IMR-90 (cell line): Measurements from ENCODE around the gene SLC9C2. TPM values are rescaled to one million over a fixed set of nuclear protein-coding genes. Genes with fewer than 3 reads are reported as not detected.

ENCODE experiments used
- ATAC-seq: fragments of 200-7000 bp; cut with Tn5 transposase; 2 replicates; pipeline ENCODE4 v1.9.1; 2020; ENCODE audit warnings: low read depth, mild to moderate bottlenecking, moderate library complexity
- BruUV-seq: library from RNA; stranded (reverse); fragments of 400-500 nt; replicated peaks from 2 replicates; lab custom pipeline; 2021; lab: Mats Ljungman, UMichigan
- CTCF ChIA-PET: fragments of 300-600 bp; formaldehyde crosslinking; extraction: SDS; loops from one replicate; lab custom pipeline; 2021; ENCODE audit warnings: antibody characterized with exemption; lab: Yijun Ruan, JAX
- POLR2A ChIA-PET: fragments of 300-600 bp; sonication (Branson Sonifier 250); formaldehyde crosslinking; loops from one replicate; lab custom pipeline; 2022; ENCODE audit warnings: antibody characterized with exemption; ENCODE audit not compliant: unreplicated experiment; lab: Charles Lee
- DNase-seq: peaks from one replicate; pipeline ENCODE4 v3.0.0; 2013
- H2AFZ ChIP-seq: replicated peaks from 2 replicates; pipeline ENCODE3; 2013; ENCODE audit warnings: low read length, mild to moderate bottlenecking; ENCODE audit not compliant: poor library complexity
- H2AK5ac ChIP-seq: 2 replicates; pipeline ENCODE4 v1.6.1; 2013; ENCODE audit warnings: low read depth, low read length, inconsistent platforms
- H2AK9ac ChIP-seq: replicated peaks from 2 replicates; pipeline ENCODE3; 2013; ENCODE audit warnings: mild to moderate bottlenecking, low read depth, low read length, moderate library complexity; ENCODE audit not compliant: poor library complexity
- H2BK120ac ChIP-seq: 2 replicates; pipeline ENCODE4 v1.6.1; 2013; ENCODE audit warnings: low read depth, low read length, inconsistent platforms
- H2BK15ac ChIP-seq: 3 replicates; pipeline ENCODE4 v1.6.1; 2013; ENCODE audit warnings: low read depth, low read length, inconsistent platforms
- H2BK20ac ChIP-seq: 2 replicates; pipeline ENCODE4 v1.6.1; 2013; ENCODE audit warnings: low read depth, mild to moderate bottlenecking, inconsistent platforms, low read length, moderate library complexity
- H2BK5ac ChIP-seq: 2 replicates; pipeline ENCODE4 v1.6.1; 2013; ENCODE audit warnings: mild to moderate bottlenecking, low read depth, low read length, inconsistent platforms; ENCODE audit not compliant: poor library complexity, severe bottlenecking
- H3K14ac ChIP-seq: replicated peaks from 2 replicates; pipeline ENCODE4 v1.6.1; 2013; ENCODE audit warnings: low read depth, low read length, inconsistent platforms
- H3K18ac ChIP-seq: 2 replicates; pipeline ENCODE4 v1.6.1; 2013; ENCODE audit warnings: low read depth, low read length, control low read depth
- H3K23ac ChIP-seq: 2 replicates; pipeline ENCODE4 v1.6.1; 2013; ENCODE audit warnings: low read depth, low read length, inconsistent platforms
- H3K27ac ChIP-seq: 2 replicates; pipeline ENCODE4 v1.5.1; 2013; ENCODE audit warnings: mild to moderate bottlenecking, control low read depth, low read length; ENCODE audit not compliant: insufficient read depth
- H3K27me3 ChIP-seq: 2 replicates; pipeline ENCODE4 v1.6.1; 2013; ENCODE audit warnings: low read length; ENCODE audit not compliant: control insufficient read depth, insufficient read depth
- H3K36me3 ChIP-seq: 2 replicates; pipeline ENCODE4 v1.6.1; 2013; ENCODE audit warnings: low read length, mixed read lengths; ENCODE audit not compliant: control insufficient read depth, insufficient read depth
- H3K4ac ChIP-seq: 2 replicates; pipeline ENCODE4 v1.6.1; 2013; ENCODE audit warnings: low read depth, low read length, inconsistent platforms
- H3K4me1 ChIP-seq: 2 replicates; pipeline ENCODE4 v1.6.1; 2013; ENCODE audit warnings: low read length, mixed read lengths; ENCODE audit not compliant: control insufficient read depth, insufficient read depth
- H3K4me2 ChIP-seq: 2 replicates; pipeline ENCODE4 v1.6.1; 2013; ENCODE audit warnings: low read depth, mild to moderate bottlenecking, control low read depth, low read length, moderate library complexity
- H3K4me3 ChIP-seq: 2 replicates; pipeline ENCODE4 v1.5.1; 2013; ENCODE audit warnings: low read depth, mild to moderate bottlenecking, control low read depth, low read length, moderate library complexity; ENCODE audit not compliant: insufficient read depth
- H3K56ac ChIP-seq: 2 replicates; pipeline ENCODE4 v1.6.1; 2013; ENCODE audit warnings: low read length, inconsistent platforms; ENCODE audit not compliant: insufficient read depth; ENCODE audit errors: extremely low read depth
- H3K79me1 ChIP-seq, 2 experiments: 2 replicates each; pipeline ENCODE4 v1.6.1; 2013; ENCODE audit warnings: low read length in 2 of 2, inconsistent platforms in 1 of 2, low read depth in 1 of 2
- H3K9ac ChIP-seq: 2 replicates; pipeline ENCODE4 v1.6.1; 2013; ENCODE audit warnings: low read depth, low read length, control low read depth
- H3K9me1 ChIP-seq: 2 replicates; pipeline ENCODE4 v1.6.1; 2013; ENCODE audit warnings: low read length, inconsistent platforms; ENCODE audit not compliant: insufficient read depth
- H3K9me3 ChIP-seq: 2 replicates; pipeline ENCODE4 v1.6.1; 2013; ENCODE audit warnings: low read length; ENCODE audit not compliant: control insufficient read depth, insufficient read depth
- H4K20me1 ChIP-seq: 2 replicates; pipeline ENCODE4 v1.6.1; 2013; ENCODE audit warnings: low read length, inconsistent platforms; ENCODE audit not compliant: insufficient read depth
- H4K5ac ChIP-seq: 2 replicates; pipeline ENCODE4 v1.6.1; 2013; ENCODE audit warnings: mild to moderate bottlenecking, low read depth, low read length, control low read depth
- H4K8ac ChIP-seq, 2 experiments: 2 replicates each; pipeline ENCODE4 v1.6.1; 2013; ENCODE audit warnings: low read depth in 2 of 2, low read length in 2 of 2, control low read depth in 1 of 2, inconsistent platforms in 1 of 2
- H4K91ac ChIP-seq: 2 replicates; pipeline ENCODE4 v1.6.1; 2013; ENCODE audit warnings: low read depth, low read length, inconsistent platforms; ENCODE audit not compliant: insufficient read depth
- NFE2L2 ChIP-seq: fragments of 150-350 bp; IDR thresholded peaks from 2 replicates; pipeline ENCODE4 v1.6.1; 2016; ENCODE audit warnings: low read depth, mild to moderate bottlenecking, low read length
- WGBS, 2 experiments: methylation state at CpG; one replicate each; pipeline versions ENCODE4 v1.1.5 to v1.1.7; 2013; ENCODE audit warnings: missing lambda C conversion rate in 2 of 2; ENCODE audit not compliant: insufficient read length in 1 of 2; ENCODE audit errors: extremely low coverage in 2 of 2; 5-methylcytosine and 5-hydroxymethylcytosine counted together
- dilution Hi-C: fragments of 300-500 bp; cut with HindIII; formaldehyde crosslinking; loops from one replicate; pipeline ENCODE4 v1.14.3; 2018; ENCODE audit warnings: low sequenced_read_pairs; ENCODE audit not compliant: unreplicated experiment
- in situ Hi-C: fragments of 300-500 bp; cut with MboI; formaldehyde crosslinking; loops from 3 replicates; pipeline ENCODE4 v1.14.3; 2019; ENCODE audit warnings: low sequenced_read_pairs, inconsistent platforms, mixed read lengths
- intact Hi-C: fragments of 100-400 bp; cut with micrococcal nuclease; formaldehyde crosslinking; loops from 2 replicates; pipeline ENCODE4 v1.10.0; 2022
- polyA plus RNA-seq, 3 experiments: library from polyadenylated mRNA; depleted of rRNA; stranded (reverse); fragments of >200 nt; gene quantifications; 2 replicates each; pipeline ENCODE4 v1.2.3, GENCODE V29; 2012; ENCODE audit warnings: low replicate concordance in 1 of 3
- total RNA-seq: library from RNA; depleted of rRNA; stranded (reverse); fragments of >200 nt; gene quantifications from 2 replicates; pipeline ENCODE4 v1.2.3, GENCODE V29; 2012

The SLC9C2 gene
- total and polyA plus RNA-seq, 2 of the 4 experiments (the other 2 are of a cell fraction): not detected

- Histone ChIP-seq H2AFZ (no peak within 1 kb of the TSS), H4K20me1 (no peaks in the 10 kb centered on the region), H3K27ac (no peak within 1 kb of the TSS), H3K36me3 (no peaks in the 10 kb centered on the region), H4K8ac (no peak within 1 kb of the TSS), H3K9ac (no peak within 1 kb of the TSS), H3K27me3 (no peaks in the 10 kb centered on the region), H2BK5ac (no peak within 1 kb of the TSS), H2BK20ac (no peak within 1 kb of the TSS), H3K4me1 (no peaks in the 10 kb centered on the region), H3K56ac (no peak within 1 kb of the TSS), H3K23ac (no peak within 1 kb of the TSS), H4K5ac (no peak within 1 kb of the TSS), H2BK120ac (no peak within 1 kb of the TSS), H3K9me3 (peaks cover 4% of the 10 kb centered on the region; the same call in 1 of the 2 replicates), H3K18ac (no peak within 1 kb of the TSS), H2AK5ac (no peak within 1 kb of the TSS), H2BK15ac (no peak within 1 kb of the TSS), H4K91ac (no peak within 1 kb of the TSS), H2AK9ac (no peak within 1 kb of the TSS), H3K4ac (no peak within 1 kb of the TSS), H3K9me1 (no peaks in the 10 kb centered on the region), H3K14ac (no peak within 1 kb of the TSS), H3K4me2 (no peak within 1 kb of the TSS), H3K79me1 (no peaks in the 10 kb centered on the region), H3K4me3 (no peak within 1 kb of the TSS)
- intact Hi-C loops: no loop called here
- no TSS peak for BruUV-seq
- TF ChIP-seq NFE2L2: no peak
- ChIA-PET CTCF (no interaction called here), POLR2A (no interaction called here)
- whole genome bisulfite sequencing, 2 experiments: no CpG with 5 or more reads among the region's 1 CpG
- ATAC-seq (no peak), DNase-seq (no peak)
- in situ Hi-C loops: no loop called here
- dilution Hi-C loops: no loop called here
Measured at GRCh38 chr1:173635116-173635515, 32.2 kb upstream of the SLC9C2 start, which contains the start of gene TEX50. Gene TEX50, plus strand, starts transcription at chr1:173635338. Its CDS starts 184 bp downstream, at chr1:173635522.
